ENCODE measurements around the gene EMC1.
"Not testable (repeated sequence)": the region's sequence is repeated elsewhere in the genome, so short reads cannot be mapped to it uniquely, and the experiment has no call there.

Gene EMC1

GRCh38 chr1:19254416-19254815 lies 3.1 kb upstream of the EMC1 start:
- Histone ChIP-seq H3K4me3 (ENCODE audit: low read length) (no peak overlapping the region), H3K4me1 (ENCODE audit: insufficient read depth, low read length) (peaks cover 27% of the 10 kb centered on the region), H3K36me3 (ENCODE audit: insufficient read depth, low read length) (peaks cover 37% of the 10 kb centered on the region), H3K27me3 (ENCODE audit: insufficient read depth, low read length) (no peaks in the 10 kb centered on the region), H2AFZ (ENCODE audit: low read depth, low read length) (no peak overlapping the region), H3K9me3 (ENCODE audit: low read length) (no peaks in the 10 kb centered on the region)

- peaks cover 27% of the 10 kb centered on the region for H3K4me1 ChIP-seq (ENCODE audit: insufficient read depth, low read length)
- H3K36me3 ChIP-seq (ENCODE audit: insufficient read depth, low read length): peaks cover 6% of the 10 kb centered on the region
- H3K4me3 ChIP-seq (ENCODE audit: low read length): peak overlapping the region; percentile 81
- no peaks in the 10 kb centered on the region for H3K27me3 ChIP-seq (ENCODE audit: insufficient read depth, low read length)
- H2AFZ ChIP-seq (ENCODE audit: low read depth, low read length): peak overlapping the region; percentile 55
- H3K9me3 ChIP-seq (ENCODE audit: low read length): no peaks in the 10 kb centered on the region
Observed at GRCh38 chr1:19250629-19251304, 557 bp downstream of the EMC1 start.

- Histone ChIP-seq H2AFZ (ENCODE audit: low read depth, low read length) (no peak overlapping the region), H3K27me3 (ENCODE audit: insufficient read depth, low read length) (no peaks in the 10 kb centered on the region), H3K36me3 (ENCODE audit: insufficient read depth, low read length) (peaks cover 77% of the 10 kb centered on the region), H3K9me3 (ENCODE audit: low read length) (no peaks in the 10 kb centered on the region), H3K4me1 (ENCODE audit: insufficient read depth, low read length) (no peaks in the 10 kb centered on the region), H3K4me3 (ENCODE audit: low read length) (no peak overlapping the region)
Observed at GRCh38 chr1:19240673-19241538, 10.4 kb downstream of the EMC1 start.

- Histone ChIP-seq H3K4me1 (ENCODE audit: insufficient read depth, low read length) (no peaks in the 10 kb centered on the region), H3K9me3 (ENCODE audit: low read length) (no peaks in the 10 kb centered on the region), H3K4me3 (ENCODE audit: low read length) (no peak overlapping the region), H2AFZ (ENCODE audit: low read depth, low read length) (no peak overlapping the region), H3K36me3 (ENCODE audit: insufficient read depth, low read length) (peaks cover 81% of the 10 kb centered on the region), H3K27me3 (ENCODE audit: insufficient read depth, low read length) (no peaks in the 10 kb centered on the region)
Observed at GRCh38 chr1:19239876-19240275, 11.4 kb downstream of the EMC1 start.

- no peaks in the 10 kb centered on the region for H3K27me3 ChIP-seq (ENCODE audit: insufficient read depth, low read length)
- H2AFZ ChIP-seq (ENCODE audit: low read depth, low read length): no peak overlapping the region
- H3K4me1 ChIP-seq (ENCODE audit: insufficient read depth, low read length): no peaks in the 10 kb centered on the region
- no peak overlapping the region for H3K4me3 ChIP-seq (ENCODE audit: low read length)
- no peaks in the 10 kb centered on the region for H3K9me3 ChIP-seq (ENCODE audit: low read length)
- peaks cover 82% of the 10 kb centered on the region for H3K36me3 ChIP-seq (ENCODE audit: insufficient read depth, low read length)
Observed at GRCh38 chr1:19234224-19234623, 17.1 kb downstream of the EMC1 start.

GRCh38 chr1:19232524-19232846 lies 18.8 kb downstream of the EMC1 start:
- peaks cover 70% of the 10 kb centered on the region for H3K36me3 ChIP-seq (ENCODE audit: insufficient read depth, low read length)
- no peaks in the 10 kb centered on the region for H3K27me3 ChIP-seq (ENCODE audit: insufficient read depth, low read length)
- no peaks in the 10 kb centered on the region for H3K9me3 ChIP-seq (ENCODE audit: low read length)
- H2AFZ ChIP-seq (ENCODE audit: low read depth, low read length): no peak overlapping the region
- no peak overlapping the region for H3K4me3 ChIP-seq (ENCODE audit: low read length)
- no peaks in the 10 kb centered on the region for H3K4me1 ChIP-seq (ENCODE audit: insufficient read depth, low read length)

- not testable (repeated sequence) for H3K4me3 ChIP-seq (ENCODE audit: low read length); H3K27me3 ChIP-seq (ENCODE audit: insufficient read depth, low read length); H3K9me3 ChIP-seq (ENCODE audit: low read length); H3K4me1 ChIP-seq (ENCODE audit: insufficient read depth, low read length); H2AFZ ChIP-seq (ENCODE audit: low read depth, low read length)
- H3K36me3 ChIP-seq (ENCODE audit: insufficient read depth, low read length): peaks cover 69% of the 10 kb centered on the region
Observed at GRCh38 chr1:19231736-19232523, 19.4 kb downstream of the EMC1 start.

GRCh38 chr1:19229828-19230325 lies 21.4 kb downstream of the EMC1 start:
- Histone ChIP-seq H3K4me3 (ENCODE audit: low read length) (no peak overlapping the region), H3K9me3 (ENCODE audit: low read length) (no peaks in the 10 kb centered on the region), H3K27me3 (ENCODE audit: insufficient read depth, low read length) (no peaks in the 10 kb centered on the region), H2AFZ (ENCODE audit: low read depth, low read length) (no peak overlapping the region), H3K4me1 (ENCODE audit: insufficient read depth, low read length) (no peaks in the 10 kb centered on the region), H3K36me3 (ENCODE audit: insufficient read depth, low read length) (peaks cover 76% of the 10 kb centered on the region)

- Histone ChIP-seq H3K4me3 (ENCODE audit: low read length) (no peak overlapping the region), H3K4me1 (ENCODE audit: insufficient read depth, low read length) (no peaks in the 10 kb centered on the region), H3K27me3 (ENCODE audit: insufficient read depth, low read length) (no peaks in the 10 kb centered on the region), H3K9me3 (ENCODE audit: low read length) (no peaks in the 10 kb centered on the region), H3K36me3 (ENCODE audit: insufficient read depth, low read length) (peaks cover 77% of the 10 kb centered on the region), H2AFZ (ENCODE audit: low read depth, low read length) (no peak overlapping the region)
Observed at GRCh38 chr1:19229229-19229628, 22.1 kb downstream of the EMC1 start.

- H3K27me3 ChIP-seq (ENCODE audit: insufficient read depth, low read length): no peaks in the 10 kb centered on the region
- no peak overlapping the region for H2AFZ ChIP-seq (ENCODE audit: low read depth, low read length)
- H3K9me3 ChIP-seq (ENCODE audit: low read length): no peaks in the 10 kb centered on the region
- H3K4me1 ChIP-seq (ENCODE audit: insufficient read depth, low read length): no peaks in the 10 kb centered on the region
- H3K4me3 ChIP-seq (ENCODE audit: low read length): no peak overlapping the region
- H3K36me3 ChIP-seq (ENCODE audit: insufficient read depth, low read length): peaks cover 85% of the 10 kb centered on the region
Observed at GRCh38 chr1:19222979-19223824, 28.1 kb downstream of the EMC1 start.

- H3K36me3 ChIP-seq (ENCODE audit: insufficient read depth, low read length): peaks cover 88% of the 10 kb centered on the region
- H3K4me1 ChIP-seq (ENCODE audit: insufficient read depth, low read length): no peaks in the 10 kb centered on the region
- H3K27me3 ChIP-seq (ENCODE audit: insufficient read depth, low read length): no peaks in the 10 kb centered on the region
- no peak overlapping the region for H2AFZ ChIP-seq (ENCODE audit: low read depth, low read length)
- no peaks in the 10 kb centered on the region for H3K9me3 ChIP-seq (ENCODE audit: low read length)
- no peak overlapping the region for H3K4me3 ChIP-seq (ENCODE audit: low read length)
Observed at GRCh38 chr1:19222573-19222972, 28.8 kb downstream of the EMC1 start.

GRCh38 chr1:19220991-19221390 lies 30.3 kb downstream of the EMC1 start:
- Histone ChIP-seq H3K27me3 (ENCODE audit: insufficient read depth, low read length) (no peaks in the 10 kb centered on the region), H3K4me1 (ENCODE audit: insufficient read depth, low read length) (no peaks in the 10 kb centered on the region), H3K36me3 (ENCODE audit: insufficient read depth, low read length) (peaks cover 86% of the 10 kb centered on the region), H3K4me3 (ENCODE audit: low read length) (no peak overlapping the region), H2AFZ (ENCODE audit: low read depth, low read length) (no peak overlapping the region), H3K9me3 (ENCODE audit: low read length) (no peaks in the 10 kb centered on the region)
